Astrocyte (in vitro differentiated cells and primary cell): Measurements from ENCODE around the gene CFAP58.

ENCODE experiments used
- EZH2 ChIP-seq: IDR thresholded peaks from 2 replicates; pipeline ENCODE4 v1.6.1; 2012; ENCODE audit warnings: mild to moderate bottlenecking, low read length, inconsistent platforms; ENCODE audit not compliant: insufficient read depth
- TF ChIP-seq, protein P1 (sequence below): IDR thresholded peaks from 2 replicates; pipeline ENCODE4 v1.5.1; 2011; ENCODE audit warnings: low read depth, mild to moderate bottlenecking, inconsistent platforms, low read length, moderate library complexity; ENCODE audit not compliant: insufficient read depth

- TF ChIP-seq, protein P1, sequence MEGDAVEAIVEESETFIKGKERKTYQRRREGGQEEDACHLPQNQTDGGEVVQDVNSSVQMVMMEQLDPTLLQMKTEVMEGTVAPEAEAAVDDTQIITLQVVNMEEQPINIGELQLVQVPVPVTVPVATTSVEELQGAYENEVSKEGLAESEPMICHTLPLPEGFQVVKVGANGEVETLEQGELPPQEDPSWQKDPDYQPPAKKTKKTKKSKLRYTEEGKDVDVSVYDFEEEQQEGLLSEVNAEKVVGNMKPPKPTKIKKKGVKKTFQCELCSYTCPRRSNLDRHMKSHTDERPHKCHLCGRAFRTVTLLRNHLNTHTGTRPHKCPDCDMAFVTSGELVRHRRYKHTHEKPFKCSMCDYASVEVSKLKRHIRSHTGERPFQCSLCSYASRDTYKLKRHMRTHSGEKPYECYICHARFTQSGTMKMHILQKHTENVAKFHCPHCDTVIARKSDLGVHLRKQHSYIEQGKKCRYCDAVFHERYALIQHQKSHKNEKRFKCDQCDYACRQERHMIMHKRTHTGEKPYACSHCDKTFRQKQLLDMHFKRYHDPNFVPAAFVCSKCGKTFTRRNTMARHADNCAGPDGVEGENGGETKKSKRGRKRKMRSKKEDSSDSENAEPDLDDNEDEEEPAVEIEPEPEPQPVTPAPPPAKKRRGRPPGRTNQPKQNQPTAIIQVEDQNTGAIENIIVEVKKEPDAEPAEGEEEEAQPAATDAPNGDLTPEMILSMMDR = no peak
- TF ChIP-seq EZH2 = no peak
Observed at GRCh38 chr10:104337985-104338735, 15.5 kb upstream of the CFAP58 start, which contains the start of gene ITPRIP.
